EL (cell line): Measurements from ENCODE around the gene PAX8.
A peak's percentile ranks its signal among the peaks of the same experiment; 100 is the strongest.

ENCODE experiments used
- DNase-seq: peaks from one replicate; pipeline ENCODE4 v3.0.0-alpha.2; 2016

Gene PAX8

GRCh38 chr2:113236367-113237159 is 42.2 kb downstream of the PAX8 start:
- DNase-seq, result no peak

GRCh38 chr2:113235347-113236226 is 43.1 kb downstream of the PAX8 start:
- DNase-seq, result peak; percentile 69

- no peak for DNase-seq
These were observed 43.9 kb downstream of the PAX8 start for GRCh38 chr2:113234721-113235346.

- DNase-seq, result peak; percentile 52
These were observed 44.8 kb downstream of the PAX8 start for GRCh38 chr2:113233593-113234550.

- no peak for DNase-seq
These were observed 46.0 kb downstream of the PAX8 start for GRCh38 chr2:113232740-113233139.

GRCh38 chr2:113232123-113232522 is 46.6 kb downstream of the PAX8 start:
- DNase-seq, result no peak

GRCh38 chr2:113231064-113231463 is 47.7 kb downstream of the PAX8 start:
- no peak for DNase-seq

- DNase-seq, result no peak
These were observed 48.2 kb downstream of the PAX8 start for GRCh38 chr2:113230531-113230930.

GRCh38 chr2:113229795-113230194 is 48.9 kb downstream of the PAX8 start:
- no peak for DNase-seq

- no peak for DNase-seq
These were observed 49.6 kb downstream of the PAX8 start for GRCh38 chr2:113228991-113229716.

GRCh38 chr2:113228351-113228750 is 50.4 kb downstream of the PAX8 start:
- no peak for DNase-seq

- DNase-seq, result no peak
These were observed 51.0 kb downstream of the PAX8 start for GRCh38 chr2:113227698-113228097.

- no peak for DNase-seq
These were observed 51.4 kb downstream of the PAX8 start for GRCh38 chr2:113227290-113227689.

- no peak for DNase-seq
These were observed 52.3 kb downstream of the PAX8 start for GRCh38 chr2:113226462-113226861.

- no peak for DNase-seq
These were observed 53.2 kb downstream of the PAX8 start for GRCh38 chr2:113225263-113226259.

GRCh38 chr2:113224647-113225236 is 54.0 kb downstream of the PAX8 start:
- no peak for DNase-seq

GRCh38 chr2:113223813-113224212 is 54.9 kb downstream of the PAX8 start:
- no peak for DNase-seq

GRCh38 chr2:113221846-113222245 is 56.9 kb downstream of the PAX8 start:
- no peak for DNase-seq

GRCh38 chr2:113220970-113221708 is 57.6 kb downstream of the PAX8 start:
- DNase-seq, result no peak
